NCI-H510A treated with DMSO at 0.1 percent for 48 hours (cell line): ENCODE measurements around the gene TRIM13.
"Not testable (repeated sequence)": the region's sequence is repeated elsewhere in the genome, so short reads cannot be mapped to it uniquely, and the experiment has no call there.

Experiments
- DNase-seq: peaks from one replicate; lab custom pipeline; 2025; lab: John Stamatoyannopoulos, UW

The TRIM13 gene

GRCh38 chr13:49997955-49998354, 1.1 kb downstream of the TRIM13 start:
- DNase-seq = peak; percentile 7

DNA sequence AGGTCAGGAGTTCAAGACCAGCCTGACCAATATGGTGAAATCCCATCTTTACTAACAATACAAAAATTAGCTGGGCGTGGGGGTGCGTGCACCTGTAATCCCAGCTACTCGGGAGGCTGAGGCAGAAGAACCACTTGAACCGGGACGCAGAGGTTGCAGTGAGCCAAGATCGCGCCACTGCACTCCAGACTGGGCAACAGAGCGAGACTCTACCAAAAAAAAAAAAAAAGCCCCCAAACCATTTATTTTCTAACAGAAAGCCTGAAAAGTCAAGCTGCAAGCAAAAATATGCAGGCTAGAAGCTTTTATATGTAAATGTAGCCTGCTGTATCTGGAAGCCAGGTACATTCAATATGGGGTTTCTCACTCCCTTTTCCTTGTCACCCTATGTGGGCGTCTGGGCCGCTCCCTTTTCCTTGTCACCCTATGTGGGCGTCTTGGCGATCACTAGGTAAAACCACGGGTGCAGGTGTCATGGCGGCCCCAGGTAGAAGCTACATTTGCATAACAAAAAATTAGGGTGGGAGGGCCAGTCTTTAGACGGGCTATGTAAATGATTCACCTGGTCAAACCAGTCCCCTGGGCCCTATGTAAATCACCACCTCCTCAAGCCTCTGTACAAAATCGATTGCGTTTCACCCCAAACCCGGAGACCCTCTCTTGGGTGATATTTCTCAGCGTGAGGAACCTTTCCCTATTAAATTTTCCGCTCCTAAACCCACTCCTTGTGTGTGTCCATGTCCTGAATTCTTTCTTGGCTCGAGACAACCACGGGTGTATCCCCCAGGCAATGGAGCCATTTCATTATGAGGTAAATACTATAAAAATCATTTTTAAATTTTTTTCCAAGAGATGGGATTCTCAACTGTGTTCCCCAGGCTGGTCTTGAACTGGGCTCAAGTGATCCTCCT, 2.1 kb downstream of the TRIM13 start:
- no peak for DNase-seq

- DNase-seq = no peak
These were observed 4.4 kb downstream of the TRIM13 start for GRCh38 chr13:50001287-50001686.

DNA sequence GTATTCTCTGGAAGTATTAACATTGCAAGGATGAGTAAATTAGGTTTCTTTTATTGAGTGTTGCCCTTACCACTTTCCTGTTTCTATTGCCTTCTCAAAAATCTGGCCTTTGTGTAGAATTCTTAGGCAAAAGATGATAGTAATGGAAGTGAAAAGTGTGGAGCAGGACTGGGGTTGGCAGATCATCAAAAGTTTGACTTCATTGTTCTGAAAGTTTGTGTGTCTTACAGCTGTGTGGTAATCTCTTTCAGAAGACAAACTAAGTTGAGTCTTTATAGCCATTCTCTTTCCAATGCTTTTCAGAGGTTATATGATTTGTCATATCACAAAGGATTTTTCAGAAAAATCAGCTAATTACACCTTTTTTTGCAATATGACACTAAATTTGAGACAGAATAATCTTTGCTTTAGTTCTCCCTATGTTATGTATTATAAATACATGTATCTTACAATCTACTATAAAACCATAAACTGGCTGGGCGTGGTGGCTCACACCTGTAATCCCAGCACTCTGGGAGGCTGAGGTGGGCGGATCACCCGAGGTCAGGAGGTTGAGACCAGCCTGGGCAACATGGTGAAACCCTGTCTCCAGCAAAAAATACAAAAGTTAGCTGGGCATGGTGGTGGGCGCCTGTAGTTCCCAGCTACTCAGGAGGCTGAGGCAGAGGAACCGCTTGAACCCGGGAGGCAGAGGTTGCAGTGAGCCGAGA, 9.7 kb downstream of the TRIM13 start:
- no peak for DNase-seq

- DNase-seq = no peak
These were observed 14.6 kb downstream of the TRIM13 start for GRCh38 chr13:50011461-50011860.

- DNase-seq = no peak
These were observed 15.7 kb downstream of the TRIM13 start for GRCh38 chr13:50012396-50013169.

DNA sequence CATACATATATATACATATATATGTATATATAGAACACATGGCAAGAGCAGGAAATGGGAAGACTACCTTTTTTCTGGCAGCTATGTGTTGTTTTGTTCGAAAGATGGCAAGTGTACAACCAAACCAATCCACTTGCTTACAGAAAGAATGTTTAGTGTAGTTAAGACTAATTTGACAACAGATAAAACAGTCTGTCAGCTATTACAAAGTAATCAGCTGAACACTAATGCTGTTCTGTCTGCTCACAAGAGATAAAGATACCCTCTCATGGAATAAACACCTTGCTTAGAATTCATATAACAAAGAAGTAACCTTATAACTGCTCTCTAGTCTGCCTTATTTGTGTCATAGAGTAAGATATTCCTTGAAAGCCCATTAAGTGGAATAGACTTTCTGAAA, 17.5 kb downstream of the TRIM13 start:
- no peak for DNase-seq

- DNase-seq = no peak
These were observed 18.4 kb downstream of the TRIM13 start, which contains the start of gene KCNRG for GRCh38 chr13:50015258-50015657. Gene KCNRG (plus strand): TSS chr13:50015444. CDS start chr13:50015494, 50 bp downstream.

GRCh38 chr13:50015750-50016149, 18.9 kb downstream of the TRIM13 start:
- no peak for DNase-seq

GRCh38 chr13:50016444-50016843, 19.6 kb downstream of the TRIM13 start:
- DNase-seq = no peak

DNA sequence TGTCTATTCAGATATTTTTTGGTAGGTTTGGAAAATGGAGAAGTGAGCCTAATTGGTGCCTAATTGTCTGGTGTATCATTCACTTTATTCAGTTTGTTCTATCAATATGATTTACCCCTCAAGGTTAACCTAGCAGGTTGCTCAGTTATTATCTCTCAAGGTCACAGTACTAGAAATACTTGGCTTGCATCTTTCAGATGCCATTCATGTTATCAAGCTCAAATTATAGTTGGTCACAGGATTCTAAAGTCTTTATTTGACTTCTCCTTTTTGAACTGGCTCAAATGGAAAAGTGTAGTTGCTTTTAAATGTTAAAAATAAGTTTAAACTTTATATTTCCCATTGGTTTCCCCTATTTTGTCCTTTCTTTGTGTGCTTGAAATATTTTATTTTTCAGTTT, 21.0 kb downstream of the TRIM13 start:
- DNase-seq = no peak

GRCh38 chr13:50025436-50025835, 28.6 kb downstream of the TRIM13 start:
- no peak for DNase-seq

- DNase-seq = no peak
These were observed 30.1 kb downstream of the TRIM13 start for GRCh38 chr13:50026788-50027473.

DNA sequence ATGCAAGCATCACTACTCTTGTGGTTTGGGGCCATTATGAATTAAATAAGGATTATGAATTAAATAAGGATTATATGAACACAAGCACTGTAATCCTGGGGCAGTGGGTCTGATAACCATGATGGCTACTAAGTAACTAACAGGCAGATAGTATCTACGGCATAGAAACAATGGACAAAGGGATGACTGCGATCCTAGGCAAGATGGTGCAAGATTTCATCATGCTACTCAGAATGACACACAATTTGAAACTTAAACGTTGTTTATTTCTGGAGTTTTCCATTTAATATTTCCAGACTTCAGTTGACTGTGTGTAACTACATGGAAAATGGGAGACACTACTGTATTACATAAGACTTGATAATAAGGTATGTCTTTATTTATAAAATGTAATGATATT, 33.5 kb downstream of the TRIM13 start:
- no peak for DNase-seq

DNA sequence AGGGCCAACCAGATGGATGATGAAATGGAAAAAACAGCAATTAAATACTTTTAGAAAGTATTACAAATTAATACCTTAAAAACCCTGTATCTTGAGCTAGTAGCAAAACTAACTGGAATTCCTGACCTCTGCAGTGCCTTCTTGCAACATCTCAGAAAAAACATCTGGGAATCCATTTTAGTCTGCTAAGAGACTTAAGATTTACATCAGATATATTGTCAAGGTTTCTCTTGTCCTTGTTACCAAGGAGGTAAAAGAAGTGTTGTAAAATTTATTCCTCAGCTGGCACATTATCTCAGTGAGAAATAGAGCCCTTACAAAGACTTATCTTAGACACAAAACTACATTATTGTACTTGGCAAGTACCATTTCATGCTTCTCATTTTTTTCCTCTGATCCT, 36.9 kb downstream of the TRIM13 start:
- no peak for DNase-seq

GRCh38 chr13:50037788-50038187, 40.9 kb downstream of the TRIM13 start:
- DNase-seq = no peak

- no peak for DNase-seq
These were observed 41.4 kb downstream of the TRIM13 start for GRCh38 chr13:50038266-50038665.

DNA sequence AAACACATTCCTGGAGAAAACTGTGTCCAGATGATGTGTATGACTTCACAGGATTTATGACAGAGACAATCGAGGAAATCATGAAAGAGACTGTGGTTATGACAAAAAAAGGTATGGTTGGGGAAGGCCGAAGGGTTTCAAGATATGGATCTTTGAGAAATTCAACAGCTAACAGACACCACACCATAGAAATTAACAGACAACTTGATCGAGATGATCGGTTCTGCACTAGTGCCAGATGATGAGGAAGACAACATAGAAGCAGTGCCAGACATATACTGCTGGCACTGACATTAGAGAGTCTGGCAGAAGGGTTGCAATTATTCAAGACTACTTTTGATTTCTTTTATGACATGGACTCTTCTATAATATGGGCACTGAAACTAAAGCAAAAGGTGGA, 55.6 kb downstream of the TRIM13 start:
- no peak for DNase-seq

DNA sequence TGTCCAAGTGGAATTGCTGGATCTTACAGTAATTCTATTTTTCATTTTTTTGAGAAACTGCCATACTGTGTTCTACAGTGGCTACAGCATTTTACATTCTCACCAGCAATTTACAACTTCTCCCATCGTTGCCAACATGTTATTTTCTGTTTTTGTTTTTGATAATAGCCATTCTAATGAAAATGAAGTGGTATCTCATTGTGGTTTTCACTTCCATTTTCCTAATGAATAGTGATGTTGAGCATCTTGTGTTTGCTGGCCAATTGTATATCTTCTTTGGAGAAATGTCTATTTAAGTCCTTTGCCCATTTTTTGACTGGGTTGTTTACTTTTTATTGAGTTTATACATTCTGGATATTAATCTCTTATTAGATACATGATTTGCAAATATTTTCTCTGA, 57.0 kb downstream of the TRIM13 start:
- DNase-seq = no peak

- DNase-seq = no peak
These were observed 58.6 kb downstream of the TRIM13 start for GRCh38 chr13:50055454-50055853.

DNA sequence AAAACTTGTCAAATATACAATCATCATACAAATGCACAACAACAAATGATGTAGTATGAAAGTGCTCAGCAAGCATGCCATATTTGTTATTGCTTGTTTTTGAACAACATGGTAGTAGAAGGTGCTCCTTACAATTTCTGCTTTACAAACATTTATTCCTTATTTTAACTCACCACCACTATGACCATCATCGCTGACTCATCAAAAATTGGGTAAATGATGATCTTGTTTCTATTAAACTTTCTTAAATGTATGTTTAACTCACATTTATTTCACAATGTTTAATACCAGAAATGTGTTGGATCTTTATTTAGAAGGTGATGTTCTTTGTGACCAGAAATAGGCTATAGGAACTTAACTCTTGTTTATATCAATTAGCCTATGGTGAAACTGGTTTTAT, 63.9 kb downstream of the TRIM13 start:
- DNase-seq = no peak

DNA sequence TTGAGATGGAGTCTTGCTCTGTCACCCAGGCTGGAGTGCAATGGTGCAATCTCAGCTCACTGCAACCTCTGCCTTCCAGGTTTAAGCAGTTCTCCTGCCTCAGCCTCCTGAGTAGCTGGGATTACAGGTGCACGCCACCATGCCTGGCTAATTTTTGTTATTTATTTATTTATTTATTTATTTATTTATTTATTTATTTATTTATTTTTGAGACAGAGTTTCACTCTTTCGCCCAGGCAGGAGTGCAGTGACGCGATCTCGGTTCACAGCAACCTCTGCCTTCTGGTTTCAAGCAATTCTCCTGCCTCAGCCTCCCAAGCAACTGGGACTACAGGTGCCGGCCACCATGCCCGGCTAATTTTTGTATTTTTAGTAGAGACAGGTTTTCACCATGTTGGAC, 65.5 kb downstream of the TRIM13 start:
- DNase-seq = not testable (repeated sequence)
